ENCODE results near the gene STK32B. TPM values are rescaled to one million over a fixed set of nuclear protein-coding genes. Genes with fewer than 3 reads are reported as not detected.

STK32B gene
- total and polyA plus RNA-seq, 5 donors from 2014 or later = not detected

DNA sequence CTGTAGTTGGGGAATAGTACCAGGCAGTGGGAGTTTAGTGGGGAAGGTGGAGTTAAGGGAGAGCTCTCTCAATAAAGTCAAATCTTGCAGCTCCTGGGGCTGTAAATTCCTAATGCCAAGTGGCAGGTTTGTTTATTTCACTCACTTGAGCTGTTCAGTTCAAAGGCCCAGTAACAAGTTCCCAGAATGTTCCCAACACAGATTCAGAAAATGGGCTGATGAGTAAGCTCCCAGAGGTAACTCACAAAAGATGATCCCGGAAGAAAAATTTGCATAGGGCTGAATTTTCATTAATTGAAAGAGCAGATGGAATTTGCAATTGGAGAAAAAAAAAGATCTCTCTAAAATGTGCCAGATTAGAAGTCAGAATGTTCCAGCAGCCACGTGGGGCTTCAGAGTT, 370.9 kb downstream of the STK32B start:
- ATAC-seq (ENCODE audit: low read depth in 2 of 2) = no peak
- Mint-ChIP-seq H3K27me3 (no peaks in the 10 kb centered on the region), H3K4me3 (no peak overlapping the region), H3K9me3 (peaks cover 0 to 4% (median 4%) of the 10 kb centered on the region in 7 donors), H3K27ac (no peak overlapping the region), H3K36me3 (no peaks in the 10 kb centered on the region), H3K4me1 (no peaks in the 10 kb centered on the region)
- H3K4me3 ChIP-seq (ENCODE audit: low read depth, low read length) = no peak overlapping the region
- no peak overlapping the region for H3K27ac ChIP-seq (ENCODE audit: insufficient read depth, low read length, poor library complexity, severe bottlenecking)
- no peaks in the 10 kb centered on the region for H3K9me3 ChIP-seq (ENCODE audit: control insufficient read depth in 2 of 2, low read length in 2 of 2)
- H3K27me3 ChIP-seq (ENCODE audit: control insufficient read depth, insufficient read depth, low read length) = no peaks in the 10 kb centered on the region
- no peaks in the 10 kb centered on the region for H3K4me1 ChIP-seq (ENCODE audit: control insufficient read depth, insufficient read depth, low read length, poor library complexity, severe bottlenecking)
- DNase-seq = no peak
- H3K36me3 ChIP-seq (ENCODE audit: control insufficient read depth, insufficient read depth, low read length) = no peaks in the 10 kb centered on the region

DNA sequence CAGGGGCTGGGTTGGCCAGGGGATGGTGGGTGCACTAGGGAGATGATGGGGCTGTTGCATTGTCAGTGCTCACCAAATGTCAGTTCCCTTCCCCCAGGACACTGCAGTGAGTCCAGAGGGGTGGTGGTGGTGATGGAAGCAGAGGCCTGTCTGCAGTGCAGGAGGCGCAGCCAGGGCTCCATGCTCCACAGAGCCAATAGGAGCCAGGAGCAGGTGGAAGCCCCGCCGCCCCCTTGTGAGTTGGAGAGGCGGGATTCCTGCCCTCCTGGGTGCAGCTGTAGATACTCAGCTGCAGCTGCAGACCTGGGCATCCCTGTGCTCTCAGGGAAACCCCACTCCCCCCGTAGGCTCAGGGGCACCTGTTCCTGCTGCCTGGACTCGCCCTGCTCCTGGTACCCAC, 372.4 kb downstream of the STK32B start:
- no peak for ATAC-seq (ENCODE audit: low read depth in 2 of 2)
- Histone ChIP-seq H3K27ac (ENCODE audit: insufficient read depth, low read length, poor library complexity, severe bottlenecking) (no peak overlapping the region), H3K36me3 (ENCODE audit: control insufficient read depth, insufficient read depth, low read length) (no peaks in the 10 kb centered on the region), H3K4me3 (ENCODE audit: low read depth, low read length) (no peak overlapping the region), H3K9me3 (ENCODE audit: control insufficient read depth in 2 of 2, low read length in 2 of 2) (no peaks in the 10 kb centered on the region), H3K27me3 (ENCODE audit: control insufficient read depth, insufficient read depth, low read length) (no peaks in the 10 kb centered on the region), H3K4me1 (ENCODE audit: control insufficient read depth, insufficient read depth, low read length, poor library complexity, severe bottlenecking) (no peaks in the 10 kb centered on the region)
- H3K4me1 Mint-ChIP-seq = no peaks in the 10 kb centered on the region
- no peaks in the 10 kb centered on the region for H3K27me3 Mint-ChIP-seq
- H3K4me3 Mint-ChIP-seq = no peak overlapping the region
- H3K9me3 Mint-ChIP-seq = peaks cover 0 to 4% (median 0%) of the 10 kb centered on the region in 7 donors
- no peaks in the 10 kb centered on the region for H3K36me3 Mint-ChIP-seq
- no peak overlapping the region for H3K27ac Mint-ChIP-seq
- DNase-seq = no peak

DNA sequence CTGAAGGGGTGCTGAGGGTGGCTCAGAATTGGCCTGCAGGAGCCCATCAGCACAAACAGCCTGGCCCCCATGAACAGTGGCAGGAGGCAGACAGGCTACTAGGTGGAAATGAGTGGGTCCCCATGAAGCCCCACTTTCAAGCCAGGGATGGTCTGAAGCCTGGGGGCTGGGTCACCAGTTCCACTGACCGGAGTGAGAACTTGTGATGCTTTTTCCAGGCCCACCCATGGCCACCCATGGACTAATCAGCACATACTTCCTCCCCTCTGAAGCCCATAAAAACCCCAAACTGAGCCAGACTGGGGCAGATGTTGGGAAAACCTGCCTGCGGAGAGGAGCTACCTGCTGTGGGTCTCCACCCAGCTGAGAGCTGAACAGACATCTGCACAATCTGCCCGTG, 372.9 kb downstream of the STK32B start:
- H3K4me1 Mint-ChIP-seq = no peaks in the 10 kb centered on the region
- Histone ChIP-seq H3K4me3 (ENCODE audit: low read depth, low read length) (no peak overlapping the region), H3K4me1 (ENCODE audit: control insufficient read depth, insufficient read depth, low read length, poor library complexity, severe bottlenecking) (no peaks in the 10 kb centered on the region), H3K27me3 (ENCODE audit: control insufficient read depth, insufficient read depth, low read length) (no peaks in the 10 kb centered on the region), H3K9me3 (ENCODE audit: control insufficient read depth in 2 of 2, low read length in 2 of 2) (no peaks in the 10 kb centered on the region), H3K27ac (ENCODE audit: insufficient read depth, low read length, poor library complexity, severe bottlenecking) (no peak overlapping the region), H3K36me3 (ENCODE audit: control insufficient read depth, insufficient read depth, low read length) (no peaks in the 10 kb centered on the region)
- H3K9me3 Mint-ChIP-seq = peaks cover 0 to 4% (median 0%) of the 10 kb centered on the region in 7 donors
- no peak for ATAC-seq (ENCODE audit: low read depth in 2 of 2)
- no peaks in the 10 kb centered on the region for H3K27me3 Mint-ChIP-seq
- H3K36me3 Mint-ChIP-seq = no peaks in the 10 kb centered on the region
- H3K4me3 Mint-ChIP-seq = no peak overlapping the region
- H3K27ac Mint-ChIP-seq = no peak overlapping the region
- DNase-seq = no peak

DNA sequence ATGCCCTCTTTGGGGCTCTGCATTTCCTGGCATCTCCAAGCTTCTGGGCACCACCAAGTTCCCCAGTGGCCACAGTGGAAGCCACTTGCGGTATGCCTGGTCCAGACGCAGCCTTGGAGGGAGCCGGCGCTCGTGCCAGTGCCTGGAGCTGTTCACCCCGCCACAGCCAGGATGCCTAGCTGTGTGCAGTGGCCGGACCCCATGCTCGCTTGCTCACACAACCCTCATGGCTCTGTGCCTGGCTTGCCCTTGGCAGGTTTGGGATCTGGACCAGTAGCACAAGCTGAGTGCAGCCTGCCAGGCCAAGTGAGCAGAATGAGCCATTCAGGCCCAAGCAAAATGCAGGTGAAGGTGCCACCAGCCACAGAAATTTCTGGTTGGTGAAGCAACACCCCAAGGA, 373.6 kb downstream of the STK32B start:
- no peak for ATAC-seq (ENCODE audit: low read depth in 2 of 2)
- Histone ChIP-seq H3K36me3 (ENCODE audit: control insufficient read depth, insufficient read depth, low read length) (no peaks in the 10 kb centered on the region), H3K27me3 (ENCODE audit: control insufficient read depth, insufficient read depth, low read length) (no peaks in the 10 kb centered on the region), H3K9me3 (ENCODE audit: control insufficient read depth in 2 of 2, low read length in 2 of 2) (no peaks in the 10 kb centered on the region), H3K27ac (ENCODE audit: insufficient read depth, low read length, poor library complexity, severe bottlenecking) (no peak overlapping the region), H3K4me1 (ENCODE audit: control insufficient read depth, insufficient read depth, low read length, poor library complexity, severe bottlenecking) (no peaks in the 10 kb centered on the region), H3K4me3 (ENCODE audit: low read depth, low read length) (no peak overlapping the region)
- H3K27ac Mint-ChIP-seq = no peak overlapping the region
- no peaks in the 10 kb centered on the region for H3K27me3 Mint-ChIP-seq
- no peaks in the 10 kb centered on the region for H3K36me3 Mint-ChIP-seq
- no peak overlapping the region for H3K4me3 Mint-ChIP-seq
- peaks cover 0 to 5% (median 0%) of the 10 kb centered on the region in 7 donors for H3K9me3 Mint-ChIP-seq
- H3K4me1 Mint-ChIP-seq = no peaks in the 10 kb centered on the region
- DNase-seq = no peak

DNA sequence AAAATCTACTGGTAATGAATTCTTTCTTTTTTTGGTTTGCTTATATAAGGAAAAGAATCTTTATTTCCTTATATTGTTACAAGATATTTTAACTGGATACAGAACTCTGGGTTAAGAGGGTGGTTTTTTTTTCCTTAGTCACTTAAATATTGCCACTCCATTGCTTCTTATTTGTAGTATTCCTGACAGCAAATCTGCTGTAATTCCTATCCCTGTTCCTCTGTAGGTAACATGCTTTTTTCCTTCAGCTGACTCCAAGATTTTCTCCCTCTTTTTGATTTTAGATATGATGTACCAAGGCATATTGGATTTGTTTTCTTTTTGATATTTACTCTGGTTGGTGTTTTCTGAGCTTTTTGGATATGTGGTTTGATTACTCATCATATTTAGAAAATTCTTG, 378.5 kb downstream of the STK32B start:
- ATAC-seq (ENCODE audit: low read depth in 2 of 2) (no peak), DNase-seq (no peak)
- Histone ChIP-seq H3K36me3 (ENCODE audit: control insufficient read depth, insufficient read depth, low read length) (no peaks in the 10 kb centered on the region), H3K27me3 (ENCODE audit: control insufficient read depth, insufficient read depth, low read length) (no peaks in the 10 kb centered on the region), H3K4me3 (ENCODE audit: low read depth, low read length) (no peak overlapping the region), H3K27ac (ENCODE audit: insufficient read depth, low read length, poor library complexity, severe bottlenecking) (no peak overlapping the region), H3K4me1 (ENCODE audit: control insufficient read depth, insufficient read depth, low read length, poor library complexity, severe bottlenecking) (no peaks in the 10 kb centered on the region), H3K9me3 (ENCODE audit: control insufficient read depth in 2 of 2, low read length in 2 of 2) (no peaks in the 10 kb centered on the region)
- no peaks in the 10 kb centered on the region for H3K36me3 Mint-ChIP-seq
- H3K9me3 Mint-ChIP-seq = peaks cover 0 to 4% (median 0%) of the 10 kb centered on the region in 7 donors
- H3K27ac Mint-ChIP-seq = no peak overlapping the region
- H3K27me3 Mint-ChIP-seq = peaks cover 6% of the 10 kb centered on the region
- no peaks in the 10 kb centered on the region for H3K4me1 Mint-ChIP-seq
- H3K4me3 Mint-ChIP-seq = no peak overlapping the region

DNA sequence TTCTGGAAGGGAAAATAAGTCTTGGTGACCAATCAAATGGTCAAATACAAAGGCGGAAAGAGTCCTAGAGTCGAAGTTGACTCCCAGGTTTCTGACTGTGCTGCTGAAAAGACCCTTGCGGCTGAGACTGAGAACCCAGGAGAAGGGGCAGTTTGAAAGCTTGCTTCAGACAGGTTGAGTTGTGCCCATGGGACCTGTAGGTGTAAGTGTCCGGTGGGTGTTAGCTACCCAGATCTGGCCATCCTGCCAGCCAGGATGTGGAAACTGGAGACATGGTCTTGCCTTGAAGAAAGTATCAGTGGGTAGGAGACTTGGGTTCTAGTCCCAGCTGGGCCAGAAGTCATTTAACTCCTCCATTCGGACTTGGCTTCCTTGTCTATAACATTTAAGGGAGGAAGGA, 381.9 kb downstream of the STK32B start:
- no peak overlapping the region for H3K4me3 Mint-ChIP-seq
- no peaks in the 10 kb centered on the region for H3K27me3 ChIP-seq (ENCODE audit: control insufficient read depth, insufficient read depth, low read length)
- ATAC-seq (ENCODE audit: low read depth in 2 of 2) = no peak
- no peak overlapping the region for H3K4me3 ChIP-seq (ENCODE audit: low read depth, low read length)
- peaks cover 6% of the 10 kb centered on the region for H3K27me3 Mint-ChIP-seq
- H3K27ac ChIP-seq (ENCODE audit: insufficient read depth, low read length, poor library complexity, severe bottlenecking) = no peak overlapping the region
- H3K9me3 ChIP-seq (ENCODE audit: control insufficient read depth in 2 of 2, low read length in 2 of 2) = no peaks in the 10 kb centered on the region
- H3K36me3 Mint-ChIP-seq = no peaks in the 10 kb centered on the region
- no peaks in the 10 kb centered on the region for H3K36me3 ChIP-seq (ENCODE audit: control insufficient read depth, insufficient read depth, low read length)
- no peak for DNase-seq
- H3K9me3 Mint-ChIP-seq = peaks cover 0 to 4% (median 2%) of the 10 kb centered on the region in 7 donors
- H3K4me1 Mint-ChIP-seq = no peaks in the 10 kb centered on the region
- no peaks in the 10 kb centered on the region for H3K4me1 ChIP-seq (ENCODE audit: control insufficient read depth, insufficient read depth, low read length, poor library complexity, severe bottlenecking)
- no peak overlapping the region for H3K27ac Mint-ChIP-seq

DNA sequence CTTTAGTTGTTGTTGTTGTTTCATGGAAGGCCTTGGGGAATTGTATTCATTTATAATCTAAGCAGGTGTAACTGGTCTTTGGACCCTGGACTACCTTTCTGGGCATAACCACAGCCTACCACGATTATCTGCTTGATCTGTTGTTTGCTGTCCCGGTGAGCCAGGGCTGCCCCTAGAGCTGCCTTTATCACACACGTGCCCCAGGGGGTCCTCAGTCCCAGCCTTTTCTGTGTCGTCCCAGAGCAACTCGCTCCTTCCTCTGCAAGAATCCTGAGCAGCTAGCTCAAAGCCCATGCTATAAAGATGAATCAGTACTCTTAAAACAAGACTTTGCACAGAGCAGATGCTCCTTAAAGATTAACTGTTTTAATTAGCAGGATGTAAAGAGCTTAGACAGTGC, 383.9 kb downstream of the STK32B start:
- no peaks in the 10 kb centered on the region for H3K4me1 ChIP-seq (ENCODE audit: control insufficient read depth, insufficient read depth, low read length, poor library complexity, severe bottlenecking)
- Mint-ChIP-seq H3K4me1 (no peaks in the 10 kb centered on the region), H3K4me3 (no peak overlapping the region), H3K9me3 (peaks cover 0 to 4% (median 2%) of the 10 kb centered on the region in 7 donors), H3K36me3 (no peaks in the 10 kb centered on the region), H3K27ac (no peak overlapping the region), H3K27me3 (peaks cover 6% of the 10 kb centered on the region)
- no peak for DNase-seq
- no peaks in the 10 kb centered on the region for H3K9me3 ChIP-seq (ENCODE audit: control insufficient read depth in 2 of 2, low read length in 2 of 2)
- H3K27ac ChIP-seq (ENCODE audit: insufficient read depth, low read length, poor library complexity, severe bottlenecking) = no peak overlapping the region
- no peaks in the 10 kb centered on the region for H3K36me3 ChIP-seq (ENCODE audit: control insufficient read depth, insufficient read depth, low read length)
- H3K27me3 ChIP-seq (ENCODE audit: control insufficient read depth, insufficient read depth, low read length) = no peaks in the 10 kb centered on the region
- no peak overlapping the region for H3K4me3 ChIP-seq (ENCODE audit: low read depth, low read length)
- ATAC-seq (ENCODE audit: low read depth in 2 of 2) = no peak

DNA sequence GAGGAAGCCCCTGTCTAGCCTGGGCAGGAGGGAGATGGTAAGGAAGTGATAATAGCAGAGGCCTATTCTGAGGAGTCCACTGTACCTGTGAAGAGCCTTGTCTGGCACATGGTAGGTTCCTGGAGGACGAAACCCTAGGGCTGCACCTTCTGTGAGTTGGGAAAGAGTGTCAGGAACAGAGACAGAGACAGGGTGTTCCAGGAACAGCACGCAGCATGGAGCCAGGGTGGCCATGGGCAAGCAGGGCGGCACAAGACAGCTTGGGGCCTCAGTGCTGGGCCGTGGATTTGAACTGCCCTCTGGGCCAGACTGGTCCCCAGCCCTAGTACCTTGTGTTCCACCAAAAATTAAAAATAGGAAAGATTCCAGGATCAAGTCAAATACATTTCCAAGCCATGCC, 384.5 kb downstream of the STK32B start:
- DNase-seq (no peak), ATAC-seq (ENCODE audit: low read depth in 2 of 2) (no peak)
- no peaks in the 10 kb centered on the region for H3K4me1 ChIP-seq (ENCODE audit: control insufficient read depth, insufficient read depth, low read length, poor library complexity, severe bottlenecking)
- no peak overlapping the region for H3K27ac Mint-ChIP-seq
- peaks cover 0 to 4% (median 2%) of the 10 kb centered on the region in 7 donors for H3K9me3 Mint-ChIP-seq
- H3K36me3 ChIP-seq (ENCODE audit: control insufficient read depth, insufficient read depth, low read length) = no peaks in the 10 kb centered on the region
- no peaks in the 10 kb centered on the region for H3K9me3 ChIP-seq (ENCODE audit: control insufficient read depth in 2 of 2, low read length in 2 of 2)
- no peaks in the 10 kb centered on the region for H3K4me1 Mint-ChIP-seq
- no peak overlapping the region for H3K4me3 Mint-ChIP-seq
- H3K4me3 ChIP-seq (ENCODE audit: low read depth, low read length) = no peak overlapping the region
- H3K27ac ChIP-seq (ENCODE audit: insufficient read depth, low read length, poor library complexity, severe bottlenecking) = no peak overlapping the region
- H3K27me3 ChIP-seq (ENCODE audit: control insufficient read depth, insufficient read depth, low read length) = no peaks in the 10 kb centered on the region
- H3K27me3 Mint-ChIP-seq = peaks cover 6% of the 10 kb centered on the region
- H3K36me3 Mint-ChIP-seq = no peaks in the 10 kb centered on the region

Data from CD4-positive, CD25-positive, alpha-beta regulatory T cell (primary cell).